HUDEP-2 (cell line): ENCODE measurements around the gene ERBB3.
A peak's percentile ranks its signal among the peaks of the same experiment; 100 is the strongest.

Source experiments
- DNase-seq, 76 experiments: peaks; one replicate each; lab custom pipeline; 2025; ENCODE audit not compliant: unreplicated experiment in 76 of 76; lab: John Stamatoyannopoulos, UW

Gene ERBB3

GRCh38 chr12:56129206-56129941 lies 49.4 kb downstream of the ERBB3 start:
- DNase-seq: peak in 71 of 76 experiments; percentile 4 to 85 (median 62)

GRCh38 chr12:56129942-56130495 lies 50.1 kb downstream of the ERBB3 start:
- no peak for DNase-seq

GRCh38 chr12:56130876-56131275 lies 50.9 kb downstream of the ERBB3 start:
- no peak for DNase-seq

GRCh38 chr12:56134897-56135296 lies 54.9 kb downstream of the ERBB3 start:
- no peak for DNase-seq

- DNase-seq: no peak
Observed at GRCh38 chr12:56137853-56138571, 58.0 kb downstream of the ERBB3 start.

GRCh38 chr12:56141946-56142784 lies 62.2 kb downstream of the ERBB3 start:
- DNase-seq: no peak

GRCh38 chr12:56143217-56143616 lies 63.3 kb downstream of the ERBB3 start:
- no peak for DNase-seq

- DNase-seq: no peak
Observed at GRCh38 chr12:56143870-56144269, 63.9 kb downstream of the ERBB3 start.

GRCh38 chr12:56145217-56145616 lies 65.3 kb downstream of the ERBB3 start:
- DNase-seq: no peak

- DNase-seq: no peak
Observed at GRCh38 chr12:56146492-56147460, 66.8 kb downstream of the ERBB3 start.

- DNase-seq: peak in 2 of 76 experiments; percentile 22 to 31
Observed at GRCh38 chr12:56150563-56150962, 70.6 kb downstream of the ERBB3 start.

- peak in 63 of 76 experiments; percentile 10 to 73 (median 46) for DNase-seq
Observed at GRCh38 chr12:56151672-56152131, 71.7 kb downstream of the ERBB3 start.

GRCh38 chr12:56152132-56152755 lies 72.3 kb downstream of the ERBB3 start, which contains the start of gene MYL6B:
Gene MYL6B (plus strand): TSS chr12:56152587. CDS start chr12:56153919, 1,332 bp downstream.
- peak in 73 of 76 experiments; percentile 42 to 91 (median 84) for DNase-seq
